Retinal pigment epithelial cell (primary cell): Measurements from ENCODE around the gene AMBRA1.

Experiments
- DNase-seq: peaks from one replicate; pipeline ENCODE4 v3.0.0-alpha.2; 2010; ENCODE audit warnings: low read depth
- H3K4me3 ChIP-seq: 2 replicates; pipeline ENCODE4 v1.5.1; 2011; ENCODE audit warnings: mild to moderate bottlenecking, low read length, control low read depth, moderate library complexity
- CTCF ChIP-seq: conservative IDR thresholded peaks from 2 replicates; pipeline ENCODE4 v1.5.1; 2011; ENCODE audit warnings: low read depth, low read length, control low read depth, inconsistent platforms

AMBRA1 gene

GRCh38 chr11:46391578-46392420 lies 202.0 kb downstream of the AMBRA1 start, which contains the start of gene CHRM4:
CHRM4 (minus strand) TSS chr11:46391776; CDS start chr11:46386557, 5,219 bp downstream.
- no peak for DNase-seq
- H3K4me3 ChIP-seq: peak within 1 kb of the TSS; percentile 38
- peak; percentile 44 for TF ChIP-seq CTCF

GRCh38 chr11:46391186-46391577 lies 202.6 kb downstream of the AMBRA1 start:
- DNase-seq: no peak
- peak overlapping the region; percentile 6 for H3K4me3 ChIP-seq
- no peak for TF ChIP-seq CTCF

DNA sequence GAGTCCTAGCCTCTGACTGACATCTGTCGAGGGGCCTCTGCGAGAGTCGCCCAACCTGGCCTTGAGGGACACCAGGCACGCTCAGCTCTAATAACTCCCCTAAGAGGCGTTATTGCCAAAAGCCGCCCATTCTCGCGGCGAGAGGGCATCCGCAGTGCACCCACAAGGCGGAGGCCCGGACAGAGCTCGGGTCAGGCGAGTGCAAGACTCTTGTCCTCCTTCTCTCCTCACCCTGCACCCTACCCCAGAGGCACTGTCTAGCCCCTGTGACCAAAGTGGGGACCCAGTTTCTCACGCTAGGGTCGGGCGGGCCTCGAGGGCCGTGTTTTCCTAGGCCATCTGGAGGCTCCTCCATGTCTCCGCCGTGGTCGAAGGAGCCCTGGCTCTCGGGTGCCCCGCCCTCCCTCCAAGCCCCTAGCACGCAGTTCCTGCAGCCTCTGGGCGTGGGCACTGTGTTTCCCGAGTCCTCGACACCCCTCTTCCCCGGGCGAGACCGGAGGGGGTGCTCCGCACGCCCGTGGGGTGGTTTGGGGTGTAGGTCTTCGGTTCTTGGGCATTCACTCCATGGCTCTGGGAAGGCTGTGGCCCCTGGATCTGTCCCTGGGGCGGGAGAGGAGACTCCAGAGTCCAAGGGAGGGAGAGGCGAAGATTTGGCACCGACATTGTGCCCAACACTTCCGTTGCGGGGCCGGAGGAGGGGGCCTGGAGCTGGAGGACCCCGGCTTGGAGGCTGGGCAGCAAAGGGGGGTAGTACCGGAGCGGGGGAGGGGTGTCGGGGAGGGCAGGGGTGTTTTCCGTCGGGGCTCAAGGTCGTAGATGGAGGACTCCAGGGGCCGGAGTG lies 203.3 kb downstream of the AMBRA1 start:
- no peak overlapping the region for H3K4me3 ChIP-seq
- TF ChIP-seq CTCF: no peak

DNA sequence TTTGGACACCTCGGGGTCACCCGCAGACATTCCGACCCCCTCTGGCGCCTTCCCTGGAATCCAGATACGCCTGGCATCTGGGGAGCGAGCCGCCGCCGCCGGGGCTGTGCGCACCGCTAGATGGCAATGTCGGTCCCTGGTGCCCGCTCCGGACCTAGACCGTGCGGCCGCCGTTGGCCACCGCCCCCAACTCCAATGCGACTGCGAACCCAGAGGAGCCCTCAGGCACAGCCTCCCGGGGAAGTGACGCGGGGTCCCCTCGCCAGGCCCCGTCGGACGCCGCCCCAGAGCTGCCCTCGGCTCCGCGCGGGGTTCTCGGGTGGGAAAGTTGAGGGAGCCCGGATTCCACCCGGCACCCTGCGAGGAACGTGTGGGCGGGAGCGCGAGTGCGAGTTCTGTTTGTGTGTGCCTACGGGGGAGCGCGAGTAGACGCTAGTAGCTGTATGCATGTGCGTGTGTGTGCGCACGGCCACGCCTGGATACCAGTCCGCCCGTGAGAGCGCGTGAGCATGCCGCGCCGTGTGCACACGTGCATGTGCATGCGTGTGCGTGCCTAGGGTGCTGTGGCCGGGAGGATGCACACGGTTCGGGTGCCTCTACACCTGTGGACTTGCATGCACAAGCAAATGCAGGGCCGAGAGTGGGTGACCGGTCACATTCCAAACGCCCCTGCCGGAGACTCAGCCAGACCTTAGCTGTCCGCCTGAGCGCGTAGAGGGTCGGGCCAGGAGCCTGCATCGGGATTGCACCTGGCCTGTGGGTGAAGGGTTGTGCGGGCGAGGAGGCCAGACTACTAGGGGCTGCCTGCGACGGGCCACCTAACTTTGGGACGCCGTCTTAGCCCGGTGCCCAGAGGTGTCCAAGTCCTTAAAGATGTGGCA lies 204.1 kb downstream of the AMBRA1 start:
- H3K4me3 ChIP-seq: peak overlapping the region; percentile 48
- TF ChIP-seq CTCF: peak; percentile 77
- DNase-seq: no peak

More for the DNA sequence above, 203.3 kb downstream of the AMBRA1 start:
- DNase-seq: no peak

GRCh38 chr11:46388619-46389449 lies 205.0 kb downstream of the AMBRA1 start:
- DNase-seq: no peak
- no peak overlapping the region for H3K4me3 ChIP-seq
- no peak for TF ChIP-seq CTCF
